ENCODE data around the gene KLHDC1.
A peak's percentile ranks its signal among the peaks of the same experiment; 100 is the strongest.
"Not testable (repeated sequence)": the region's sequence is repeated elsewhere in the genome, so short reads cannot be mapped to it uniquely, and the experiment has no call there.

KLHDC1 gene

GRCh38 chr14:49727171-49727570, 34.3 kb downstream of the KLHDC1 start:
- DNase-seq: no peak

- DNase-seq: no peak
These were observed 40.0 kb downstream of the KLHDC1 start for GRCh38 chr14:49732896-49733295.

- no peak for DNase-seq
These were observed 40.9 kb downstream of the KLHDC1 start for GRCh38 chr14:49733836-49734235.

GRCh38 chr14:49735669-49736068, 42.7 kb downstream of the KLHDC1 start:
- DNase-seq: not testable (repeated sequence)

- no peak for DNase-seq
These were observed 52.3 kb downstream of the KLHDC1 start for GRCh38 chr14:49745191-49745590.

- not testable (repeated sequence) for DNase-seq
These were observed 53.6 kb downstream of the KLHDC1 start for GRCh38 chr14:49746476-49746875.

GRCh38 chr14:49754570-49755097, 61.7 kb downstream of the KLHDC1 start:
- no peak for DNase-seq

GRCh38 chr14:49755378-49755777, 62.5 kb downstream of the KLHDC1 start:
- no peak for DNase-seq

GRCh38 chr14:49761839-49762551, 69.1 kb downstream of the KLHDC1 start:
- no peak for DNase-seq

- DNase-seq: no peak
These were observed 73.9 kb downstream of the KLHDC1 start for GRCh38 chr14:49766839-49767238.

GRCh38 chr14:49767270-49767570, 74.3 kb downstream of the KLHDC1 start:
- DNase-seq: no peak

- DNase-seq: peak in 1 of 2 experiments; percentile 20
These were observed 74.8 kb downstream of the KLHDC1 start, which contains the start of gene KLHDC2 for GRCh38 chr14:49767571-49768300. Gene KLHDC2 (plus strand): TSS chr14:49768153. CDS start chr14:49768469, 316 bp downstream.

GRCh38 chr14:49768301-49769121, 75.6 kb downstream of the KLHDC1 start:
- peak in 1 of 2 experiments; percentile 26 for DNase-seq

- no peak for DNase-seq
These were observed 76.3 kb downstream of the KLHDC1 start for GRCh38 chr14:49769171-49769570.

GRCh38 chr14:49769581-49770211, 76.8 kb downstream of the KLHDC1 start:
- DNase-seq: no peak

GRCh38 chr14:49770212-49770817, 77.4 kb downstream of the KLHDC1 start:
- no peak for DNase-seq

- not testable (repeated sequence) for DNase-seq
These were observed 78.8 kb downstream of the KLHDC1 start for GRCh38 chr14:49771691-49772090.

- no peak for DNase-seq
These were observed 81.2 kb downstream of the KLHDC1 start for GRCh38 chr14:49774106-49774505.

GRCh38 chr14:49778421-49778820, 85.5 kb downstream of the KLHDC1 start:
- DNase-seq: no peak

GRCh38 chr14:49781040-49781439, 88.1 kb downstream of the KLHDC1 start:
- DNase-seq: not testable (repeated sequence)

- no peak for DNase-seq
These were observed 90.6 kb downstream of the KLHDC1 start for GRCh38 chr14:49783394-49784014.

GRCh38 chr14:49786315-49786714, 93.4 kb downstream of the KLHDC1 start:
- DNase-seq: no peak
